Esophagus squamous epithelium (tissue), 5 donors: ENCODE data around the gene NT5C1A. TPM values are rescaled to one million over a fixed set of nuclear protein-coding genes. Genes with fewer than 3 reads are reported as not detected.
A peak's percentile ranks its signal among the peaks of the same experiment; 100 is the strongest.

Source experiments
- DNase-seq: peaks from one replicate; lab custom pipeline; 2025; lab: John Stamatoyannopoulos, UW
- H3K27ac ChIP-seq, 4 donors: fragments of 200-600 bp; sonication (generic); one replicate each; pipeline ENCODE4 v1.5.1; 2016 to 2019; ENCODE audit warnings: mild to moderate bottlenecking in 1 of 4
- H3K27me3 ChIP-seq, 4 donors: fragments of 200-600 bp; sonication (generic); 1 replicate in 3 of 4; 2 replicates in 1 of 4; pipeline versions ENCODE4 v1.5.1 to v1.6.0; 2017 to 2021; ENCODE audit warnings: antibody characterized with exemption in 1 of 4
- H3K36me3 ChIP-seq, 3 donors: fragments of 200-600 bp; sonication (generic); one replicate each; pipeline ENCODE4 v1.5.1; 2016 to 2019
- H3K4me1 ChIP-seq, 3 donors: fragments of 200-600 bp; sonication (generic); one replicate each; pipeline ENCODE4 v1.5.1; 2017 to 2019
- H3K4me3 ChIP-seq, 4 donors: fragments of 200-600 bp; sonication (generic); 1 replicate in 3 of 4; 2 replicates in 1 of 4; pipeline ENCODE4 v1.5.1; 2016 to 2019; ENCODE audit warnings: mild to moderate bottlenecking in 2 of 4, moderate library complexity in 1 of 4
- H3K9me3 ChIP-seq, 3 donors: fragments of 200-600 bp; sonication (generic); one replicate each; pipeline ENCODE4 v1.5.1; 2016 to 2019
- POLR2A ChIP-seq, 4 donors: fragments of 450-650 bp; IDR thresholded peaks; one replicate each; pipeline ENCODE4 v1.6.1; 2017; ENCODE audit warnings: antibody characterized with exemption in 4 of 4, mild to moderate bottlenecking in 4 of 4, moderate library complexity in 3 of 4
- WGBS, 2 donors: methylation state at CpG; one replicate each; pipeline ENCODE4 v1.1.5; 2018; 5-methylcytosine and 5-hydroxymethylcytosine counted together
- intact Hi-C: fragments of 100-400 bp; cut with DNase I; formaldehyde crosslinking; loops from one replicate; pipeline ENCODE4 v1.15.0; 2022
- total RNA-seq, 4 donors: library from RNA; depleted of rRNA; stranded (reverse); fragments of >200 nt; gene quantifications; one replicate each; pipeline ENCODE4 v1.1.0, GENCODE V29; 2016
- TF ChIP-seq, protein P1 (sequence below), 6 experiments: fragments of 450-650 bp in 4 of 6; fragments of 200-600 bp in 2 of 6; sonication (generic) in 2 of 6; IDR thresholded peaks; one replicate each; pipeline ENCODE4 v1.5.1; 2016 to 2019; ENCODE audit warnings: antibody characterized with exemption in 6 of 6, mild to moderate bottlenecking in 4 of 6, moderate library complexity in 4 of 6
- donor health status: DM: yes; HTN: yes; CAD: no.

Gene NT5C1A
- total RNA-seq, 4 donors from 2014 or later = not detected

DNA sequence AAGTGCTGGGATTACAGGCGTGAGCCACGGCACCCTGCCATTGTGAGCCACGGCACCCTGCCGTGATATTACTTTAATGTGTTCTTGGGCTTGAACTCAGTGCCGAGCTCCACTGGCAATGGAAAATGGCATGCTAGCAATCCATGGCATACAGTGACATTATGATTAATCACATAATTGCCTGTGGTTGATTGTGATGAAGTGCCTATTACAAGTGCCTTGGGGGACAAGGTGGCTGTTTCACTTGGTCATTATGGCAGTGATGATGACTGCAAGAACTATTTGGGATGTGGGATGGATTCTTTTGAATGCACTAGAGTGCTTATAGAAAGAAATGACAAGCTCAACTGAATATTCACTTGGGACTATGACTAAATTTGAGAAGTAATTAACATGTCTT, 41.6 kb upstream of the NT5C1A start:
- Histone ChIP-seq H3K27me3 (peaks cover 0 to 66% (median 2%) of the 10 kb centered on the region in 4 donors), H3K36me3 (no peaks in the 10 kb centered on the region), H3K27ac (no peak overlapping the region), H3K4me3 (no peak overlapping the region), H3K4me1 (no peaks in the 10 kb centered on the region), H3K9me3 (no peaks in the 10 kb centered on the region)
- WGBS, 2 donors = 74% methylated on average over 4 of the region's 5 CpGs; no CpG with 5 or more reads in 1 of the 2 donors
- intact Hi-C loops = no loop called here
- no peak for DNase-seq
- TF ChIP-seq POLR2A (IDR thresholded peaks at IDR 0.05) = no peak
- TF ChIP-seq, protein P1, sequence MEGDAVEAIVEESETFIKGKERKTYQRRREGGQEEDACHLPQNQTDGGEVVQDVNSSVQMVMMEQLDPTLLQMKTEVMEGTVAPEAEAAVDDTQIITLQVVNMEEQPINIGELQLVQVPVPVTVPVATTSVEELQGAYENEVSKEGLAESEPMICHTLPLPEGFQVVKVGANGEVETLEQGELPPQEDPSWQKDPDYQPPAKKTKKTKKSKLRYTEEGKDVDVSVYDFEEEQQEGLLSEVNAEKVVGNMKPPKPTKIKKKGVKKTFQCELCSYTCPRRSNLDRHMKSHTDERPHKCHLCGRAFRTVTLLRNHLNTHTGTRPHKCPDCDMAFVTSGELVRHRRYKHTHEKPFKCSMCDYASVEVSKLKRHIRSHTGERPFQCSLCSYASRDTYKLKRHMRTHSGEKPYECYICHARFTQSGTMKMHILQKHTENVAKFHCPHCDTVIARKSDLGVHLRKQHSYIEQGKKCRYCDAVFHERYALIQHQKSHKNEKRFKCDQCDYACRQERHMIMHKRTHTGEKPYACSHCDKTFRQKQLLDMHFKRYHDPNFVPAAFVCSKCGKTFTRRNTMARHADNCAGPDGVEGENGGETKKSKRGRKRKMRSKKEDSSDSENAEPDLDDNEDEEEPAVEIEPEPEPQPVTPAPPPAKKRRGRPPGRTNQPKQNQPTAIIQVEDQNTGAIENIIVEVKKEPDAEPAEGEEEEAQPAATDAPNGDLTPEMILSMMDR (IDR thresholded peaks at IDR 0.05) = no peak

DNA sequence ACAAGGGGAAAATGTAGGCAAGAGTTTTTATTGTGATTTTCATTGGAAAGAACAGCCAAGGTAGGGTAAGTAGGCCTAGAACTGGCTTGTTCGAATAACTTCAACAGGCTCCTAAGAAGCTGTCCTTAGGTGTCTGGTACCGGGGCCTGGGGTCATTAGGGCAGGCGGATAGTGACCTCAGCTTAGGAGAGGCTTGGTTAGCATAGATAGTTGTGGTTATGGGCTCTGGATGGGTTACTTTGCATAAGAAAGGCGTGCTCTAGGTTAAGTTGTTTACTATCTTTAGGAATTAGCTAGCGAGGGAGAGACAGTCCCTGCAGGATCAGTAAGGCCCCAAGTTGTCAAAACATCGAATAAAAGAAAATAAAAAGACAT, 40.0 kb upstream of the NT5C1A start:
- TF ChIP-seq, protein P1 (IDR thresholded peaks at IDR 0.05) = no peak
- no peak for TF ChIP-seq POLR2A (IDR thresholded peaks at IDR 0.05)
- no peak overlapping the region for H3K27ac ChIP-seq
- no peak overlapping the region for H3K4me3 ChIP-seq
- no peaks in the 10 kb centered on the region for H3K4me1 ChIP-seq
- no peak for DNase-seq
- no peaks in the 10 kb centered on the region for H3K36me3 ChIP-seq
- intact Hi-C loops = no loop called here
- peaks cover 0 to 50% (median 0%) of the 10 kb centered on the region in 4 donors for H3K27me3 ChIP-seq
- 66 to 79% methylated on average over 6 of the region's 6 CpGs for WGBS, 2 donors
- no peaks in the 10 kb centered on the region for H3K9me3 ChIP-seq

DNA sequence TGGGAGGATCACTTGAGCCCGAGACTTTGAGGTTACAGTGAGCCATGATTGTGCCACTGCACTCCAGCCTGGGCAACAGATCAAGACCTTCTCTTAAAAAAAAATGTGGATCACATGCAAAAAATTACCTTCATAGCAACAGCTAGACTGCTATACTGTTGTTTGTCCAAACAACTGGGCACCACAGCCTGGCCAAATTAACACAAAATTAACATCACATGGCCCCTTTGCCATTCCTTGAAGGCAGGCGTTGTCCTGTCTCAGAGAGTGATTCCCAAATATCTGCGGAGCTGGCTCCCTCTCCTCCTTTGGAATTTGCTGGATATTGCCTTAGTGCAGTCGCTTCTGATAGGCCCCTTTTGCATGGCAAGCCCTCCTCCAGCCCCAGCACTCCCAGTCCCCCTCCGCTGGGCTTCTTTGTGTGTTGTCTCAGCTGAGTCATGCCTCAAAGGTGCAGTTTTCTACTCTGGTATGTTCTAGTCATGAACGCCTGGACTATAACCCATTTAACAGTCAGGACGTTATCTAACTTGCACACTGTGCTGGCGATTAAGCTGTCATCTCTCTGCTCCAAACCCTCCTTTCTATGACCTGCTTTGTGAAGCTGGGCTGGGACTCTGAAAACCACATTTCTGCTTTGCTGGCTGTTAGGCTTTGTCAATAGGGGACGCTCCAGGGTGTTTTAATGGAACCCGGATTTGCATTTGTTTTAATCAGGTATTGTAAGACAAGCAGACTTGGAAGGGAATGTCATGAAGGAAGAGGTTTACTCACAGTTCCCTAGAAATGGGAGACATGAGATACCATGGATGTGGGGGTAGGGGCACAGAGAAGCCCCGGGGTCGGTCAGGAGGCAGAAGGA, 39.4 kb upstream of the NT5C1A start:
- WGBS, 2 donors = 72 to 73% methylated on average over 11 to 12 of the region's 12 CpGs
- no peak overlapping the region for H3K27ac ChIP-seq
- TF ChIP-seq, protein P1 (IDR thresholded peaks at IDR 0.05) = no peak
- no peak for TF ChIP-seq POLR2A (IDR thresholded peaks at IDR 0.05)
- H3K9me3 ChIP-seq = no peaks in the 10 kb centered on the region
- H3K4me1 ChIP-seq = no peaks in the 10 kb centered on the region
- intact Hi-C loops = no loop called here
- no peak for DNase-seq
- H3K4me3 ChIP-seq = no peak overlapping the region
- H3K36me3 ChIP-seq = no peaks in the 10 kb centered on the region
- H3K27me3 ChIP-seq = peaks cover 0 to 44% (median 0%) of the 10 kb centered on the region in 4 donors

DNA sequence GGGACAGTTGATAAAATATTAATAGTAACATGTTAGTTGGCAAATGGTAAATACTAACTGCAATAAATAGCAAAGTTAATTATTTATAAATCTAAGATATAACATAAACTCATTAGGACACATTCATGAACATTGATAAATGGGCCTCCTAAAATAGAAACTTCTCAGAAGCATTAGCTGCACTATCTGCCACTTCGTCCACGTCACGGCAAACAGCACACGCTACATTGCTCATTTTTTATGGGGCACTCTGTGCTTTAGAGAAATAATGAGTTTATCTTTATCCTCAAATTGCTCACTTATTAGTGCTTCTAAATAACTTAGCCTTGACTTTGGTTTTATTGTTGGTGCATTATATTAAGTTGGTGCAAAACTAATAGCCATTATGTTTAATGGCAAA, 35.6 kb upstream of the NT5C1A start:
- H3K4me3 ChIP-seq = no peak overlapping the region
- H3K27ac ChIP-seq = peak overlapping the region in 2 of 4 donors; percentile 9 to 16
- TF ChIP-seq POLR2A (IDR thresholded peaks at IDR 0.05) = no peak
- TF ChIP-seq, protein P1 (IDR thresholded peaks at IDR 0.05) = no peak
- no peaks in the 10 kb centered on the region for H3K9me3 ChIP-seq
- 85 to 86% methylated on average over 4 of the region's 4 CpGs for WGBS, 2 donors
- H3K36me3 ChIP-seq = no peaks in the 10 kb centered on the region
- no peak for DNase-seq
- intact Hi-C loops = no loop called here
- peaks cover 0 to 19% (median 0%) of the 10 kb centered on the region in 4 donors for H3K27me3 ChIP-seq
- no peaks in the 10 kb centered on the region for H3K4me1 ChIP-seq

DNA sequence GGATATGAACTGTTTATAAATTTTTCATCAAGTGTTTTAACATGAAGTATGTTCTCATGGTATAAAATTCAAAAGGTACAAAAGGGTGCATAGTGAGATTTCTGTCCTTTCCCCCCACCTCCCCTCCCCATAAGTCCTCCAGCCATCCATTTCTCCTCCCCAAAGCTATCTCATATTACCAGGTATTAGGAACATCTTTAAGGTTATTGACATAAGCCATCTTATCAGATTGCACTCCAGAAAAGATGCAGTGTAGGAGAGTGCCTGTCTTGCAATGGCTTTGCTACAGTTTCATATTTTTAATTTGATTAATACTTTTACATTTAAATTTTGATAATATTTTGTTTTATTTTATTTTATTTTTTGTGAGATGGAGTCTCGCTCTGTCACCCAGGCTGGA, 32.9 kb upstream of the NT5C1A start:
- H3K36me3 ChIP-seq = no peaks in the 10 kb centered on the region
- no peak for DNase-seq
- H3K27me3 ChIP-seq = peaks cover 0 to 13% (median 0%) of the 10 kb centered on the region in 4 donors
- WGBS, 2 donors = 79 to 86% methylated on average over 1 of the region's 1 CpG
- intact Hi-C loops = no loop called here
- H3K4me1 ChIP-seq = peaks cover 0 to 5% (median 0%) of the 10 kb centered on the region in 3 donors
- no peak overlapping the region for H3K4me3 ChIP-seq
- no peaks in the 10 kb centered on the region for H3K9me3 ChIP-seq
- no peak for TF ChIP-seq POLR2A (IDR thresholded peaks at IDR 0.05)
- peak overlapping the region in 2 of 4 donors; percentile 7 to 48 for H3K27ac ChIP-seq
